GM12878 (cell line): ENCODE data around the gene ARRDC1. TPM values are rescaled to one million over a fixed set of nuclear protein-coding genes. Genes with fewer than 3 reads are reported as not detected.

ENCODE experiments used
- ATAC-seq: fragments of 200-7000 bp; cut with Tn5 transposase; 3 replicates; pipeline ENCODE4 v1.9.1; 2020; ENCODE audit warnings: mild to moderate bottlenecking, moderate library complexity
- BruUV-seq: library from RNA; stranded (reverse); fragments of 400-500 nt; replicated peaks from 2 replicates; lab custom pipeline; 2021; lab: Mats Ljungman, UMichigan
- CTCF ChIA-PET: fragments of 300-600 bp; sonication (Branson Sonifier 250); formaldehyde crosslinking; extraction: SDS; loops from one replicate; lab custom pipeline; 2021; ENCODE audit warnings: inconsistent platforms; lab: Yijun Ruan, JAX
- POLR2A ChIA-PET: fragments of 350-600 bp; formaldehyde crosslinking; extraction: SDS; loops from one replicate; lab custom pipeline; 2021; ENCODE audit warnings: inconsistent platforms; lab: Charles Lee
- RAD21 ChIA-PET: fragments of 300-600 bp; sonication (Branson Sonifier 250); formaldehyde crosslinking; loops from one replicate; lab custom pipeline; 2023; ENCODE audit warnings: antibody characterized with exemption; ENCODE audit not compliant: unreplicated experiment; lab: Charles Lee
- SMC1A ChIA-PET: fragments of 300-600 bp; sonication (Branson Sonifier 250); formaldehyde crosslinking; loops from one replicate; lab custom pipeline; 2023; ENCODE audit not compliant: unreplicated experiment, uncharacterized antibody; lab: Charles Lee
- DNase-seq: peaks from one replicate; pipeline ENCODE4 v3.0.0-alpha.2; 2011; ENCODE audit warnings: low read depth, low spot score
- FAIRE-seq: peaks from 3 replicates; lab custom pipeline; 2011; peaks lifted over from hg19 to GRCh38; lab: Jason Lieb, UNC
- H2AFZ ChIP-seq: 2 replicates; pipeline ENCODE4 v1.6.0; 2011; ENCODE audit warnings: low read depth, low read length, control low read depth; ENCODE audit not compliant: control insufficient read depth
- H3K27ac ChIP-seq: 2 replicates; pipeline ENCODE4 v1.5.1; 2011; ENCODE audit warnings: control low read depth; ENCODE audit not compliant: control insufficient read depth, insufficient read depth
- H3K27me3 ChIP-seq, 2 experiments: replicated peaks in 1 of 2; 2 replicates each; pipeline versions ENCODE4 v1.6.0 to v1.6.1; 2011; ENCODE audit warnings: low read length in 1 of 2; ENCODE audit not compliant: control insufficient read depth in 2 of 2, insufficient read depth in 2 of 2
- H3K36me3 ChIP-seq, 2 experiments: 2 replicates each; pipeline ENCODE4 v1.5.1; 2011; ENCODE audit warnings: low read length in 1 of 2; ENCODE audit not compliant: control insufficient read depth in 2 of 2, insufficient read depth in 2 of 2
- H3K4me1 ChIP-seq: 2 replicates; pipeline ENCODE4 v1.6.1; 2011; ENCODE audit warnings: mild to moderate bottlenecking, low read length, moderate library complexity, mixed read lengths; ENCODE audit not compliant: control insufficient read depth, insufficient read depth
- H3K4me2 ChIP-seq: 2 replicates; pipeline ENCODE4 v1.6.0; 2011; ENCODE audit warnings: control low read depth; ENCODE audit not compliant: control insufficient read depth, insufficient read depth
- H3K4me3 ChIP-seq: fragments of 200-600 bp; sonication (generic); 2 replicates; pipeline ENCODE4 v1.5.1; 2016
- H3K79me2 ChIP-seq: 2 replicates; pipeline ENCODE4 v1.6.0; 2011; ENCODE audit warnings: low read length; ENCODE audit not compliant: control insufficient read depth, insufficient read depth
- H3K9ac ChIP-seq: 2 replicates; pipeline ENCODE4 v1.8.0; 2011; ENCODE audit warnings: low read length, control low read depth, mixed read lengths; ENCODE audit not compliant: control insufficient read depth, insufficient read depth
- H3K9me3 ChIP-seq: replicated peaks from 3 replicates; pipeline ENCODE4 v1.5.1; 2011; ENCODE audit warnings: mild to moderate bottlenecking, low read length; ENCODE audit not compliant: control insufficient read depth, insufficient read depth
- H4K20me1 ChIP-seq: 2 replicates; pipeline ENCODE4 v1.6.0; 2011; ENCODE audit not compliant: control insufficient read depth, insufficient read depth
- CBX3 ChIP-seq: fragments of 200-600 bp; sonication (generic); IDR thresholded peaks from 2 replicates; pipeline ENCODE4 v1.6.1; 2016; ENCODE audit warnings: low read depth, borderline replicate concordance
- NR2C2 ChIP-seq: IDR thresholded peaks from 2 replicates; pipeline ENCODE4 v1.6.1; 2011; ENCODE audit warnings: borderline replicate concordance, low read depth; ENCODE audit not compliant: control insufficient read depth, insufficient read length
- NRF1 ChIP-seq: conservative IDR thresholded peaks from 2 replicates; pipeline ENCODE4 v1.6.1; 2011; ENCODE audit warnings: mild to moderate bottlenecking, low read depth, low read length, improper control_type of control experiment
- PKNOX1 ChIP-seq: fragments of 450-650 bp; IDR thresholded peaks from 2 replicates; pipeline ENCODE4 v1.6.1; 2016; ENCODE audit warnings: mild to moderate bottlenecking
- PML ChIP-seq: IDR thresholded peaks from 2 replicates; pipeline ENCODE4 v1.6.1; 2012; ENCODE audit warnings: low read length, inconsistent platforms
- REST ChIP-seq: IDR thresholded peaks from 2 replicates; pipeline ENCODE4 v1.6.1; 2012; ENCODE audit warnings: mild to moderate bottlenecking, low read depth, low read length
- SMARCA5 ChIP-seq: fragments of 450-650 bp; IDR thresholded peaks from 2 replicates; pipeline ENCODE4 v1.6.1; 2017; ENCODE audit warnings: mild to moderate bottlenecking
- SPI1 ChIP-seq: IDR thresholded peaks from 2 replicates; pipeline ENCODE4 v1.6.1; 2011; ENCODE audit warnings: low read depth, mild to moderate bottlenecking, low read length, moderate library complexity, borderline replicate concordance; ENCODE audit not compliant: insufficient read depth
- TBL1XR1 ChIP-seq: IDR thresholded peaks from 2 replicates; pipeline ENCODE4 v1.6.1; 2012; ENCODE audit warnings: low read depth, low read length, improper control_type of control experiment
- WGBS: methylation state at CpG from one replicate; pipeline ENCODE4 v1.1.6; 2016; ENCODE audit warnings: low lambda C conversion rate; ENCODE audit not compliant: insufficient replicate concordance, insufficient coverage; ENCODE audit errors: missing lambda C conversion rate; 5-methylcytosine and 5-hydroxymethylcytosine counted together
- in situ Hi-C: fragments of 300-500 bp; cut with MboI; formaldehyde crosslinking; loops from 9 replicates; pipeline ENCODE4 v1.14.3; 2018; ENCODE audit warnings: mixed read lengths
- intact Hi-C: fragments of 100-400 bp; cut with micrococcal nuclease; formaldehyde crosslinking; loops from one replicate; pipeline ENCODE4 v1.14.2; 2022; ENCODE audit not compliant: unreplicated experiment
- polyA plus RNA-seq, 11 experiments: library from polyadenylated mRNA; depleted of rRNA in 4 of 11; unstranded in 6 of 11; stranded (reverse) in 5 of 11; fragments of >200 nt; fragmentation: Nextera tagmentation in 4 of 11; fragmentation: Illumina TruSeq in 1 of 11; extraction: Ambion mirVana in 4 of 11; extraction: Trizol in 1 of 11; gene quantifications; 1 replicate in 1 of 11; 2 replicates in 10 of 11; pipeline versions ENCODE4 v1.2.1 to v1.2.3, GENCODE V29; 2011 to 2016; ENCODE audit warnings: inconsistent platforms in 2 of 11, missing spikeins in 2 of 11, low read depth in 1 of 11
- total RNA-seq, 4 experiments: library from RNA; depleted of rRNA in 3 of 4; stranded (reverse); fragments of >200 nt in 3 of 4; fragmentation: Illumina TruSeq in 1 of 4; extraction: Trizol in 1 of 4; gene quantifications; 2 replicates each; pipeline versions ENCODE4 v1.2.1 to v1.2.3, GENCODE V29; 2013 to 2021

The ARRDC1 gene
- total and polyA plus RNA-seq, 10 of the 15 experiments (the other 5 are each of a cell fraction or from before 2014, with no cell fraction given) = 0.23 to 34.4 (median 20.9) TPM

- no peak overlapping the region for H3K27ac ChIP-seq
These were observed 1.2 kb downstream of the ARRDC1 start for GRCh38 chr9:137606734-137607138.

More at GRCh38 chr9:137606734-137607138, 1.2 kb downstream of the ARRDC1 start:
- Histone ChIP-seq H4K20me1 (no peaks in the 10 kb centered on the region; the same call in 1 of the 2 replicates), H3K9me3 (no peaks in the 10 kb centered on the region), H3K9ac (no peak overlapping the region; the same call in 1 of the 2 replicates), H3K36me3 (no peaks in the 10 kb centered on the region), H3K4me1 (peaks cover 11% of the 10 kb centered on the region), H2AFZ (no peak overlapping the region), H3K4me3 (peak overlapping the region; percentile 76), H3K27me3 (no peaks in the 10 kb centered on the region), H3K79me2 (peaks cover 4% of the 10 kb centered on the region), H3K4me2 (peak overlapping the region; percentile 94)
- RAD21 ChIA-PET = no interaction called here
- BruUV-seq = no TSS peak
- CTCF ChIA-PET = no interaction called here
- SMC1A ChIA-PET = no interaction called here
- no peak for TF ChIP-seq PKNOX1
- TF ChIP-seq SMARCA5 = no peak
- no peak for TF ChIP-seq NR2C2
- no peak for TF ChIP-seq TBL1XR1
- TF ChIP-seq NRF1 = no peak
- no peak for TF ChIP-seq CBX3
- no peak for TF ChIP-seq REST
- TF ChIP-seq PML = no peak
- TF ChIP-seq SPI1 = no peak
- POLR2A ChIA-PET = no interaction called here
- DNase-seq (no peak), ATAC-seq (no peak), FAIRE-seq (no peak)
- WGBS = 79% methylated on average over 13 of the region's 13 CpGs
- in situ Hi-C loops = no loop called here
- intact Hi-C loops = no loop called here
